MM.1S (cell line): ENCODE results near the gene SPRYD7.

ENCODE experiments used
- DNase-seq: peaks from one replicate; pipeline ENCODE4 v3.0.0-alpha.2; 2015
- H2AFZ ChIP-seq: fragments of 300-600 bp; sonication (generic); 2 replicates; pipeline ENCODE4 v1.6.0; 2016; ENCODE audit warnings: antibody characterized with exemption, low read length
- H3F3A ChIP-seq: fragments of 300-600 bp; sonication (generic); 2 replicates; pipeline ENCODE4 v1.6.1; 2016; ENCODE audit warnings: mild to moderate bottlenecking, antibody characterized with exemption, low read length, moderate library complexity, mixed read lengths; ENCODE audit not compliant: insufficient read depth
- H3K27ac ChIP-seq: fragments of 300-600 bp; sonication (generic); 2 replicates; pipeline ENCODE4 v1.5.1; 2016; ENCODE audit warnings: mild to moderate bottlenecking, low read length
- H3K27me3 ChIP-seq: fragments of 300-600 bp; sonication (generic); replicated peaks from 2 replicates; pipeline ENCODE4 v1.6.0; 2016; ENCODE audit warnings: low read length; ENCODE audit not compliant: insufficient read depth
- H3K36me3 ChIP-seq: fragments of 300-600 bp; sonication (generic); replicated peaks from 2 replicates; pipeline ENCODE4 v1.6.1; 2016; ENCODE audit warnings: mild to moderate bottlenecking, low read length, mixed read lengths; ENCODE audit not compliant: insufficient read depth
- H3K4me1 ChIP-seq: fragments of 300-600 bp; sonication (generic); 2 replicates; pipeline ENCODE4 v1.6.1; 2016; ENCODE audit warnings: low read length, mixed read lengths
- H3K4me2 ChIP-seq: fragments of 300-600 bp; sonication (generic); 2 replicates; pipeline ENCODE4 v1.6.0; 2016; ENCODE audit warnings: low read depth, low read length
- H3K4me3 ChIP-seq: fragments of 300-600 bp; sonication (generic); 2 replicates; pipeline ENCODE4 v1.5.1; 2016; ENCODE audit warnings: low read length, mixed read lengths
- H3K79me2 ChIP-seq: fragments of 300-600 bp; sonication (generic); 2 replicates; pipeline ENCODE4 v1.6.1; 2016; ENCODE audit warnings: mixed run types, low read length, mixed read lengths
- H3K9ac ChIP-seq: fragments of 300-600 bp; sonication (generic); 2 replicates; pipeline ENCODE4 v1.6.1; 2016; ENCODE audit warnings: low read length, mixed read lengths
- H3K9me2 ChIP-seq: fragments of 300-600 bp; sonication (generic); replicated peaks from 2 replicates; pipeline ENCODE4 v1.6.1; 2016; ENCODE audit warnings: mild to moderate bottlenecking, low read length, mixed read lengths; ENCODE audit not compliant: insufficient read depth
- H3K9me3 ChIP-seq: fragments of 300-600 bp; sonication (generic); replicated peaks from 2 replicates; pipeline ENCODE4 v1.6.1; 2016; ENCODE audit warnings: mild to moderate bottlenecking, low read length, mixed read lengths; ENCODE audit not compliant: insufficient read depth
- H4K20me1 ChIP-seq: fragments of 300-600 bp; sonication (generic); 2 replicates; pipeline ENCODE4 v1.6.1; 2016; ENCODE audit warnings: mild to moderate bottlenecking, low read length, moderate library complexity, mixed read lengths; ENCODE audit not compliant: insufficient read depth
- EZH2 ChIP-seq: fragments of 300-600 bp; sonication (generic); optimal IDR thresholded peaks from 2 replicates; pipeline ENCODE3; 2017; ENCODE audit warnings: low read depth, mild to moderate bottlenecking, antibody characterized with exemption, low read length, mixed read lengths
- EZH2phosphoT487 ChIP-seq: fragments of 300-600 bp; sonication (generic); IDR thresholded peaks from 2 replicates; pipeline ENCODE4 v1.6.1; 2018; ENCODE audit warnings: antibody characterized with exemption, low read length
- TF ChIP-seq, protein P1 (sequence below): fragments of 300-600 bp; sonication (generic); IDR thresholded peaks from 2 replicates; pipeline ENCODE4 v1.5.1; 2016; ENCODE audit warnings: antibody characterized with exemption, low read length, mixed read lengths

Gene SPRYD7

DNA sequence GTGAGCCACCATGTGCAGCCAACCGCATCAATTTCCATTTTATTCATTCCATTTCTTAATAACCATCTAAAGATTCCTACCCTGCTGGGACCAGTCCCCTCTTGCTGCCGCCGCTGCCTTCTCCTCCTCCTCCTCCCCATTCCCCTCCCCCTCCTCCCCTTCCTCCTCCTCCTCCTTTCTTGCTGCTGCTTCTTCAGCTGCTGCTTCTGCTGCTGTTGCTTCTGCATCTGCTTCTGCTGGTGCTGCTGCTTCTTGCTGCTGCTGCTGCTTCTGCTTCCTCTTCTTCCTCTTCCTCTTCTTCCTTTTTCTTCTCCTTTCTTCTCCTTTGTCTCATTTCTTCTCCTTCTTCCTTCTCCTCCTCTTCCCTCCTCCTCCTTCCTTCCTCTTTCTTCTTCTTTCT, 20.0 kb upstream of the SPRYD7 start:
- Histone ChIP-seq H2AFZ (no peak overlapping the region), H3K9me2 (no peaks in the 10 kb centered on the region), H3K4me3 (no peak overlapping the region), H3K9me3 (no peaks in the 10 kb centered on the region), H3K4me2 (no peak overlapping the region), H3K9ac (no peak overlapping the region), H3K36me3 (no peaks in the 10 kb centered on the region), H4K20me1 (no peaks in the 10 kb centered on the region), H3K4me1 (no peaks in the 10 kb centered on the region), H3K27ac (no peak overlapping the region), H3K27me3 (no peaks in the 10 kb centered on the region), H3F3A (no peaks in the 10 kb centered on the region), H3K79me2 (no peaks in the 10 kb centered on the region)
- TF ChIP-seq EZH2phosphoT487 (no peak), EZH2 (no peak)
- TF ChIP-seq, protein P1, sequence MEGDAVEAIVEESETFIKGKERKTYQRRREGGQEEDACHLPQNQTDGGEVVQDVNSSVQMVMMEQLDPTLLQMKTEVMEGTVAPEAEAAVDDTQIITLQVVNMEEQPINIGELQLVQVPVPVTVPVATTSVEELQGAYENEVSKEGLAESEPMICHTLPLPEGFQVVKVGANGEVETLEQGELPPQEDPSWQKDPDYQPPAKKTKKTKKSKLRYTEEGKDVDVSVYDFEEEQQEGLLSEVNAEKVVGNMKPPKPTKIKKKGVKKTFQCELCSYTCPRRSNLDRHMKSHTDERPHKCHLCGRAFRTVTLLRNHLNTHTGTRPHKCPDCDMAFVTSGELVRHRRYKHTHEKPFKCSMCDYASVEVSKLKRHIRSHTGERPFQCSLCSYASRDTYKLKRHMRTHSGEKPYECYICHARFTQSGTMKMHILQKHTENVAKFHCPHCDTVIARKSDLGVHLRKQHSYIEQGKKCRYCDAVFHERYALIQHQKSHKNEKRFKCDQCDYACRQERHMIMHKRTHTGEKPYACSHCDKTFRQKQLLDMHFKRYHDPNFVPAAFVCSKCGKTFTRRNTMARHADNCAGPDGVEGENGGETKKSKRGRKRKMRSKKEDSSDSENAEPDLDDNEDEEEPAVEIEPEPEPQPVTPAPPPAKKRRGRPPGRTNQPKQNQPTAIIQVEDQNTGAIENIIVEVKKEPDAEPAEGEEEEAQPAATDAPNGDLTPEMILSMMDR, result no peak
- DNase-seq, result no peak

DNA sequence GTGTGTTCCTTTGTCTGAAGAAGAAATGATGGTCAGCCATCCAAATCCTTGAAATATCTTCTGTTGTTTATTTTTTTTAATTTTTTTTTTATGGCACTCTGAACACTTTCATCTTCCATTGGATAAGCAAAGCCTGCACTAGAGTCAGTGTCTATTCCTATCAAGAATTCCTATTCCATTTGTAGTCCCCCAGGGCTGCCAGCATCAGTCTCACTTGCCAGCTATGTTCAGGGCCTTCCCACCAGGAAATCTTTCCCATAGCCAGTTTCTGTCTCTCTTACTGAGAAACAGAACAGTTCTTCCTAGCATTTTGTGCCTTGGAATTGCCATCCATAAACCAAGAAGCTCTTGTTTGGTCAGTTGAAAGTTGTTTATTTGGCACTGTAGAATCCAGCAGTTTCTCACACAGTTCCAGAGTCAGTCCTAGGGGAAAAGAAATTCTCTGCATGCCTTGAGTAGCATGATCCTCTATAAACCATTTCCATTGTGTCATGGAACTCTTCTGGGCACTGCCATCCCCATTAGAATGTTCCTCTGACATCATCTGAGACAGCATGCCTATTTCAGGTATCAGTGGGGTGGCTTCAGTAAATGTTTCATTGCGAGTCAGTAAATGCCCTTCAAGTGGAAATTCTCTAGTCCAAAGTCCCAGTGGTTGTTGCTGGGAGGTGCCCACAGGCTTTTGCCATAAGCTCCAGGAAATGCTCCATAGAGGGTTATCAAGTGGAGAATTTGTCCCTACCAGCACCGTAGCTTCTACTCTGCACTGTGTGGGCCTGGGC, 18.7 kb upstream of the SPRYD7 start:
- Histone ChIP-seq H3K9me2 (no peaks in the 10 kb centered on the region), H3F3A (no peaks in the 10 kb centered on the region), H3K9ac (no peak overlapping the region), H3K36me3 (no peaks in the 10 kb centered on the region), H2AFZ (no peak overlapping the region), H3K4me1 (no peaks in the 10 kb centered on the region), H3K27me3 (no peaks in the 10 kb centered on the region), H3K27ac (no peak overlapping the region), H4K20me1 (no peaks in the 10 kb centered on the region), H3K4me3 (no peak overlapping the region), H3K4me2 (no peak overlapping the region), H3K79me2 (no peaks in the 10 kb centered on the region), H3K9me3 (no peaks in the 10 kb centered on the region)
- TF ChIP-seq EZH2, result no peak
- TF ChIP-seq, protein P1, result no peak
- no peak for DNase-seq

DNA sequence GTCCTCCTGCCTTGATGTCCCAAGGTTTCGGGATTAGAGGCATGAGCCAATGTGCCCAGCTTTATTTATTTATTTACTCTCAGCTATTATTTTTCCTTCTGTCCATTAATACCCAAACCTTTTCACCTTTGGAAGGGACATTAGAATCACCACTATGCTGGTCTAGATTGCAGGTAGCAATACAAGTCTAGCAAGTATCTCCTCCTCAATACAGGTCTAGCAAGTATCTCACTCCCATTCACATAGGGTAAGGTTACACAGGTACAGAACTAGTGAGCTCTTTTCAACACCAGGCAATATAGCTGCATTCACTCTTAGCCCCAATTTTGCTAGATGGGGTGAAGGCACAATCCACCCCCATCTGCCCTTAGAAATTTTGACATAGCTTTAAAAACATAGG, 17.4 kb upstream of the SPRYD7 start:
- Histone ChIP-seq H3K9ac (no peak overlapping the region), H3K36me3 (no peaks in the 10 kb centered on the region), H4K20me1 (no peaks in the 10 kb centered on the region), H3K9me3 (no peaks in the 10 kb centered on the region), H3K27me3 (no peaks in the 10 kb centered on the region), H3K4me1 (no peaks in the 10 kb centered on the region), H3K79me2 (no peaks in the 10 kb centered on the region), H2AFZ (no peak overlapping the region), H3K4me2 (no peak overlapping the region), H3F3A (no peaks in the 10 kb centered on the region), H3K9me2 (no peaks in the 10 kb centered on the region), H3K4me3 (no peak overlapping the region), H3K27ac (no peak overlapping the region)
- TF ChIP-seq, protein P1, result no peak
- TF ChIP-seq EZH2phosphoT487 (no peak), EZH2 (no peak)
- no peak for DNase-seq
